H1 (cell line): ENCODE measurements around the gene MYO15B. TPM values are rescaled to one million over a fixed set of nuclear protein-coding genes. Genes with fewer than 3 reads are reported as not detected.

Source experiments
- KDM4A ChIP-seq: IDR thresholded peaks from one replicate; pipeline ENCODE4 v1.7.1; 2012; ENCODE audit warnings: low read depth, mild to moderate bottlenecking, moderate library complexity, low read length, inconsistent platforms; ENCODE audit not compliant: severe bottlenecking
- PHF8 ChIP-seq: fragments of 200-600 bp; sonication (generic); conservative IDR thresholded peaks from 2 replicates; pipeline ENCODE4 v1.7.1; 2012; ENCODE audit warnings: low read depth, mild to moderate bottlenecking, inconsistent platforms, low read length, moderate library complexity
- RAD21 ChIP-seq, 2 experiments: IDR thresholded peaks in 1 of 2; conservative IDR thresholded peaks in 1 of 2; 2 replicates each; pipeline ENCODE4 v1.6.1; 2011; ENCODE audit warnings: low read depth in 2 of 2, low read length in 2 of 2, improper control_type of control experiment in 1 of 2, inconsistent platforms in 1 of 2, mild to moderate bottlenecking in 1 of 2, moderate library complexity in 1 of 2
- SAP30 ChIP-seq: fragments of 300-600 bp; sonication (generic); IDR thresholded peaks from 2 replicates; pipeline ENCODE4 v1.7.1; 2012; ENCODE audit warnings: low read length, moderate library complexity, mild to moderate bottlenecking, inconsistent platforms; ENCODE audit not compliant: insufficient read depth, insufficient replicate concordance
- SP1 ChIP-seq: IDR thresholded peaks from 2 replicates; pipeline ENCODE4 v1.6.1; 2011; ENCODE audit warnings: low read depth, low read length
- TAF1 ChIP-seq: IDR thresholded peaks from 2 replicates; pipeline ENCODE4 v1.6.1; 2011; ENCODE audit warnings: mild to moderate bottlenecking, low read depth, low read length
- YY1 ChIP-seq: IDR thresholded peaks from 2 replicates; pipeline ENCODE4 v1.6.1; 2011; ENCODE audit warnings: low read depth, mild to moderate bottlenecking, low read length
- ZNF274 ChIP-seq: IDR thresholded peaks from 2 replicates; pipeline ENCODE4 v1.7.0; 2012; ENCODE audit warnings: low read length, borderline replicate concordance; ENCODE audit errors: extremely low read depth
- polyA plus RNA-seq, 7 experiments: library from polyadenylated mRNA; depleted of rRNA in 3 of 7; stranded (reverse) in 5 of 7; unstranded in 2 of 7; fragments of >200 nt in 5 of 7; fragments of 200-250 nt in 2 of 7; gene quantifications; 1 replicate in 5 of 7; 2 replicates in 1 of 7; 4 replicates in 1 of 7; pipeline versions ENCODE4 v1.2.1 to v1.2.3, GENCODE V29; 2011 to 2013; ENCODE audit warnings: missing spikeins in 2 of 7, mixed read lengths in 2 of 7
- total RNA-seq: library from RNA; stranded (reverse); fragmentation: NEBNext Ultra II Directional; extraction: Animal tissue kit (Norgen Biotek cat#: 25700); gene quantifications from 2 replicates; pipeline ENCODE4 v1.2.1, GENCODE V29; 2021
- TF ChIP-seq, protein P1 (sequence below), 3 experiments: IDR thresholded peaks; 1 replicate in 2 of 3; 2 replicates in 1 of 3; pipeline versions ENCODE4 v1.5.1 to v1.6.1; 2011; ENCODE audit warnings: low read length in 3 of 3, mild to moderate bottlenecking in 3 of 3, inconsistent platforms in 2 of 3, low read depth in 1 of 3, moderate library complexity in 1 of 3; ENCODE audit not compliant: insufficient read depth in 1 of 3; ENCODE audit errors: control extremely low read depth in 1 of 3

Gene MYO15B
- total and polyA plus RNA-seq, 2 of the 8 experiments (the other 6 are each of a cell fraction or from before 2014, with no cell fraction given) = 7.1 to 11.2 TPM

DNA sequence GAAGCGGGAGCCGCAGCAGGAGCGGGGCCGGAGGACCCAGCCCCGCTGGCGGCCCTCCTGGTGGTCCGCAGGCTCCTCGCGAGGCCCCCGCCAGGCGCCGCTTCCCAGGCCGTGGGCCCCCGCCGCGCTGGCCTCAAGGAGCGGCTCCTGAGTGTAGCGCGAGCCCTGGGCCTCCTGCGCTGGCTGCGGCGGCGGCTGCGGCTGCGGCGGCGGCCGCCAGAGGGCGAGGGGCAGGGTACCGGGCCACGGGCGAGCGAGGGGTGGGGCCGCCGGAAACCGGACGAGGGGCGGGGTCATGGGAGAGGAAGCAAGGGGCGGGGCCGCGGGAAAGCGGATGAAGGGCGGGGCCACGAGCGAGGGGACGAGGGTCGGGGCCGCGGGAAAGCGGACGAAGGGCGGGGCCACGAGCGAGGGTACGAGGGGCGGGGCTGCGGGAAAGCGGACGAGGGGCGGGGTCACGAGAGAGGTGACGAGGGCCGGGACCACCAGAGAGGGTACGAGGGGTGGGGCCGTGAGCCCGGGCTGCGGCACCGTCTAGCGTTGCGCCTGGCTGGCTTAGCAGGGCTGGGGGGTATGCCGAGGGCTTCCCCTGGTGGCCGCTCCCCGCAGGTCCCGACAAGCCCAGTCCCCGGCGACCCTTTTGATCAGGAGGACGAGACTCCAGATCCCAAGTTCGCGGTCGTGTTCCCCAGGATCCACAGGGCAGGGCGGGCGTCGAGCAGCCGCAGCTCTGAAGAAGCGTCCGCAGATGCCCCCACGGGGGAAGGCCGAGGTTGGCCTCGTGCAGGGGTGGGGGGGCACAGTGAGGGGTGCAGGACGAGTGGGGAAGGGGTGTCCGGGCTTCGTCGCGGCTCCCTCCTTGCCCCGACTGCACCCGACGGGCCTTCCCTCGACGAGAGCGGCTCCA is 1.7 kb downstream of the MYO15B start (continued):
- TF ChIP-seq, protein P1, sequence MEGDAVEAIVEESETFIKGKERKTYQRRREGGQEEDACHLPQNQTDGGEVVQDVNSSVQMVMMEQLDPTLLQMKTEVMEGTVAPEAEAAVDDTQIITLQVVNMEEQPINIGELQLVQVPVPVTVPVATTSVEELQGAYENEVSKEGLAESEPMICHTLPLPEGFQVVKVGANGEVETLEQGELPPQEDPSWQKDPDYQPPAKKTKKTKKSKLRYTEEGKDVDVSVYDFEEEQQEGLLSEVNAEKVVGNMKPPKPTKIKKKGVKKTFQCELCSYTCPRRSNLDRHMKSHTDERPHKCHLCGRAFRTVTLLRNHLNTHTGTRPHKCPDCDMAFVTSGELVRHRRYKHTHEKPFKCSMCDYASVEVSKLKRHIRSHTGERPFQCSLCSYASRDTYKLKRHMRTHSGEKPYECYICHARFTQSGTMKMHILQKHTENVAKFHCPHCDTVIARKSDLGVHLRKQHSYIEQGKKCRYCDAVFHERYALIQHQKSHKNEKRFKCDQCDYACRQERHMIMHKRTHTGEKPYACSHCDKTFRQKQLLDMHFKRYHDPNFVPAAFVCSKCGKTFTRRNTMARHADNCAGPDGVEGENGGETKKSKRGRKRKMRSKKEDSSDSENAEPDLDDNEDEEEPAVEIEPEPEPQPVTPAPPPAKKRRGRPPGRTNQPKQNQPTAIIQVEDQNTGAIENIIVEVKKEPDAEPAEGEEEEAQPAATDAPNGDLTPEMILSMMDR (IDR thresholded peaks at IDR 0.05; ENCODE audit: control extremely low read depth in 1 of 3, insufficient read depth in 1 of 3, low read depth in 1 of 3, low read length in 3 of 3) = peak; percentile 61 to 77 (median 72)
- TF ChIP-seq KDM4A (peak; percentile 33), YY1 (0 out of 2 replicates have a peak, but pooled peaks have one; percentile 14), SAP30 (no peak), ZNF274 (no peak), RAD21 (IDR thresholded peaks at IDR 0.05 in 1 of 2, conservative IDR thresholded peaks at IDR 0.05 in 1 of 2; ENCODE audit: low read depth in 2 of 2, low read length in 2 of 2) (peak; percentile 49 to 57; a peak in 3 of 4 replicates), SP1 (no peak), TAF1 (peak; percentile 13; the same call in 1 of the 2 replicates), PHF8 (0 out of 2 replicates have a peak, but pooled peaks have one; percentile 2)
